DND-41 (cell line): Measurements from ENCODE around the gene KIF3C.

ENCODE experiments used
- ATAC-seq: fragments of 200-7000 bp; cut with Tn5 transposase; 3 replicates; pipeline ENCODE4 v1.9.1; 2021; ENCODE audit warnings: low read depth; ENCODE audit not compliant: insufficient read depth
- DNase-seq: peaks from one replicate; pipeline ENCODE4 v3.0.0-alpha.2; 2020
- H2AFZ ChIP-seq: 2 replicates; pipeline ENCODE4 v1.6.0; 2012; ENCODE audit warnings: low read depth, low read length
- H3K27ac ChIP-seq: 2 replicates; pipeline ENCODE4 v1.5.1; 2012; ENCODE audit warnings: low read length, inconsistent platforms
- H3K27me3 ChIP-seq: fragments of 200-600 bp; sonication (generic); 2 replicates; pipeline ENCODE4 v1.6.0; 2012; ENCODE audit warnings: low read length, mild to moderate bottlenecking, inconsistent platforms; ENCODE audit not compliant: insufficient read depth, poor library complexity
- H3K36me3 ChIP-seq: 2 replicates; pipeline ENCODE4 v1.5.1; 2012; ENCODE audit warnings: low read length, inconsistent platforms; ENCODE audit not compliant: insufficient read depth
- H3K4me1 ChIP-seq: 2 replicates; pipeline ENCODE4 v1.5.1; 2012; ENCODE audit warnings: mild to moderate bottlenecking, low read length; ENCODE audit not compliant: insufficient read depth
- H3K4me2 ChIP-seq: 2 replicates; pipeline ENCODE4 v1.6.0; 2012; ENCODE audit warnings: mild to moderate bottlenecking, moderate library complexity, low read length, inconsistent platforms; ENCODE audit not compliant: insufficient read depth
- H3K4me3 ChIP-seq, 2 experiments: fragments of 200-600 bp in 1 of 2; shearing (Covaris generic) in 1 of 2; 2 replicates each; pipeline ENCODE4 v1.5.1; 2012 to 2016; ENCODE audit warnings: inconsistent platforms in 2 of 2, low read length in 2 of 2, mild to moderate bottlenecking in 2 of 2, low read depth in 1 of 2, moderate library complexity in 1 of 2
- H3K79me2 ChIP-seq: 2 replicates; pipeline ENCODE4 v1.6.0; 2012; ENCODE audit warnings: low read length, inconsistent platforms; ENCODE audit not compliant: insufficient read depth
- H3K9ac ChIP-seq: 2 replicates; pipeline ENCODE4 v1.6.0; 2012; ENCODE audit warnings: low read depth, mild to moderate bottlenecking, inconsistent platforms, low read length, moderate library complexity
- H3K9me3 ChIP-seq: 2 replicates; pipeline ENCODE4 v1.5.1; 2012; ENCODE audit warnings: low read length, moderate library complexity, mild to moderate bottlenecking, inconsistent platforms; ENCODE audit not compliant: insufficient read depth, severe bottlenecking
- H4K20me1 ChIP-seq: 2 replicates; pipeline ENCODE4 v1.6.0; 2012; ENCODE audit warnings: low read length; ENCODE audit not compliant: insufficient read depth
- CTCF ChIP-seq: IDR thresholded peaks from 2 replicates; pipeline ENCODE4 v1.5.1; 2012; ENCODE audit warnings: borderline replicate concordance, low read length, moderate library complexity, mild to moderate bottlenecking; ENCODE audit not compliant: poor library complexity, severe bottlenecking; ENCODE audit errors: extremely low read depth
- EZH2 ChIP-seq: IDR thresholded peaks from 3 replicates; pipeline ENCODE4 v1.6.1; 2012; ENCODE audit warnings: borderline replicate concordance, low read depth, mild to moderate bottlenecking, moderate library complexity, low read length, inconsistent platforms; ENCODE audit not compliant: severe bottlenecking

Gene KIF3C

DNA sequence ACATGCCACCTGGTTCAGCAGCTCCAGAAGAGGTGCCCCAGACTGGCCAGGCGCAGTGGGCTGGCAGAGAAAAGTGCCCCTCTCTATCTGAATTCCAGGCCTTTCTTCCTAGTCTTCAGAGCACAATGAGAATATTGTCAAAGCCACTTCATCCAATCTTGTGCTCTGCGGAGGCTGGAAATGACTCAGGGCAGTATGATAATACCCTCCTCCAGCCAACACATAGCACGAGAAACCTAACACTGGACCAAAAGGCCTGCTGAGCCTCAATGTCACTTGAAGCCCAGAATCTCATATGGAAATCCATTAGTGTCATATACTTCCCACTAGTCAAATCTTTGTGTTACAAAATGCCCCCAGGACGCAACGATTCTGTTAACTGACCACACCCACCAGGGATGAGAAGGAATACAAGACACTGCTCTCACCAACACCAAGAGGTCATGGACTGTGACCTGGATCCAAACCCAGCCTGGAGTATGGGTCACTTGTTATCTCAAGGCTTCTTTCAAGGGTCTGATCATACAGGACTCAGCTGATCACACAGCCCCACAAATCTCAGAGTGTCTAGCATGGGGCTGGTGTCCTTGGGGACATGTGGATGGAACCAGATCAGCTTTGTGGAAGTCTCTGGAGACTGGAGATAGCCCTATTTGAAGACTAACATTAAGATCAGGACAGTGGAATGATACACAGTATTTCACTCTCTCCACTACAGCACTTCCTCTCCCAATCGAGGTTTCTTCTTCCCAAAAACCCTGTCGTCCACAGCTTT is 10.1 kb downstream of the KIF3C start:
- Histone ChIP-seq H3K4me2 (no peak overlapping the region), H3K9ac (no peak overlapping the region), H3K9me3 (no peaks in the 10 kb centered on the region), H3K4me3 (no peak overlapping the region), H3K27me3 (no peaks in the 10 kb centered on the region), H2AFZ (no peak overlapping the region), H3K79me2 (no peaks in the 10 kb centered on the region), H3K36me3 (0 out of 2 replicates have a peak, but pooled peaks cover 8% of the 10 kb centered on the region), H4K20me1 (no peaks in the 10 kb centered on the region), H3K27ac (no peak overlapping the region), H3K4me1 (peaks cover 3% of the 10 kb centered on the region)
- no peak for TF ChIP-seq EZH2
- no peak for TF ChIP-seq CTCF
- DNase-seq: no peak
- ATAC-seq: no peak

- no peak overlapping the region for H3K4me3 ChIP-seq
- TF ChIP-seq CTCF (no peak), EZH2 (no peak)
- H3K79me2 ChIP-seq: no peaks in the 10 kb centered on the region
- H2AFZ ChIP-seq: no peak overlapping the region
- H4K20me1 ChIP-seq: no peaks in the 10 kb centered on the region
- DNase-seq: no peak
- 0 out of 2 replicates have a peak, but pooled peaks cover 8% of the 10 kb centered on the region for H3K36me3 ChIP-seq
- no peaks in the 10 kb centered on the region for H3K27me3 ChIP-seq
- ATAC-seq: no peak
- H3K4me1 ChIP-seq: no peaks in the 10 kb centered on the region
- no peak overlapping the region for H3K9ac ChIP-seq
- H3K27ac ChIP-seq: no peak overlapping the region
- no peak overlapping the region for H3K4me2 ChIP-seq
- H3K9me3 ChIP-seq: no peaks in the 10 kb centered on the region
Measured at GRCh38 chr2:25971596-25971995, 10.7 kb downstream of the KIF3C start.

DNA sequence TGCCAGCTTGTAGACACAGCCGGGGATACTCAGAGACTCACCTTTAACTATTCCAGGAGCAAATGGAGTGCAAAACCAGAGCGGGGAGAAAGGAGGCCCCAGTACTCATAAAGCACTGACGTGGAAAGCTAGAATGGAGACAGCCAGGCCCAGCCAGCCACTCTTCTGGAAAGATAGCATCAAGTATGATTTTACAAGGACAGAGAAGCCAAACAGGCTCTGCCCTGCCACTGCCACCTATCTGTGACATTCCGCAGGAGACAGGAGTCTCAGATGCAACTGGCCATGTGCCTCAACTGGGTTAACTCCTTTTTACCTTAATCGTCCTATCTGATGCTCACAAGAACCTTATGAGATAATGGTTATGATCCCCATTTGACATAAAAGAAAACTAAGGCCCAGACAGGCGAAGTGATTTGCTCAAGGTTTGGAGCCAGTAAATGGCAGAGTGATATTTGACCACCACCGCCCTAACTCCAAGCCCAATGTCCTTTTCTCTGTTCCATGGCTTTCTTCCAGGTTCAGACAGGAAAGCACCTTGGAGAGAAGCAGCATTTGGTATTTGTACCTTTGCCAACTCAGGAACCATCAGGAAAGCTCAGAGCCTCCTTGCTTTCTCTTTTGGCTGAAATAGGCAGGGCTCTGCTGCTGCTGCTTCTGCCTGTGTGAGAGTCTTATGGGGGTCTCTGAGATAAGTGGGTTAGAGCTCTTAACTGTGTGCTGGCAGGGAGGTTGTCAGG is 15.6 kb downstream of the KIF3C start:
- ATAC-seq: no peak
- H3K27me3 ChIP-seq: no peaks in the 10 kb centered on the region
- TF ChIP-seq CTCF: no peak
- TF ChIP-seq EZH2: no peak
- no peaks in the 10 kb centered on the region for H3K9me3 ChIP-seq
- no peak overlapping the region for H3K9ac ChIP-seq
- no peaks in the 10 kb centered on the region for H3K79me2 ChIP-seq
- no peak for DNase-seq
- H3K4me3 ChIP-seq: no peak overlapping the region
- H3K4me2 ChIP-seq: no peak overlapping the region
- H2AFZ ChIP-seq: no peak overlapping the region
- H4K20me1 ChIP-seq: no peaks in the 10 kb centered on the region
- H3K4me1 ChIP-seq: no peaks in the 10 kb centered on the region
- no peak overlapping the region for H3K27ac ChIP-seq
- peaks cover 6% of the 10 kb centered on the region; the same call in 1 of the 2 replicates for H3K36me3 ChIP-seq
